ENCODE results near the gene MBD6. TPM values are rescaled to one million over a fixed set of nuclear protein-coding genes. Genes with fewer than 3 reads are reported as not detected.
A peak's percentile ranks its signal among the peaks of the same experiment; 100 is the strongest.
"Not testable (repeated sequence)": the region's sequence is repeated elsewhere in the genome, so short reads cannot be mapped to it uniquely, and the experiment has no call there.

MBD6 gene
- total RNA-seq, 1 donor from 2014 or later: 50.5 TPM

DNA sequence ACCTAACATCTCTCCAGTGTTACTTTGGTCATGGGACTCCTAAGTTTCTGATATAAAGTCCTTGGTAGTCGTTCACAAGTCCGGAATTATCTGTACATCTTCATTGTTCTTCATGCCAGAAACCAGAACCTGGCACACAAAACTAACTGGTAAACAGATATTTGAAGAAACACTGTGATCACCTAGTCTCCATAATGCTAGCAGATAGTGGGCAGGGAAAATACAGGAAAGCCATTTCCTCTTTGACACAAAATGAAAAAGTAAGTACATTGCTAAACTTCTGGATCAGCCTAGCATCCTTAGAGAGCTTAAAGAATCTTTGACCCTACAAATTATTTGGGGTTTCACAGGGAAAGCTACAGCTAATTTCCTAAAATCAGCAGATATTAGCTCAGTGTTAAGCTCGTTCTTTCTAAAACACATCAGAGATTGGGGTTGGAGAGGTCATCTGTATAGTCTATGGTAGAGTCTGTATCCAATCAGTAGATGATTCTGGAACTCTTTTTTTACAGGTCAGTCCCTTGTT, 7.2 kb upstream of the MBD6 start:
- ATAC-seq: no peak

- ATAC-seq: no peak
These were observed 6.6 kb upstream of the MBD6 start for GRCh38 chr12:57515934-57516541.

DNA sequence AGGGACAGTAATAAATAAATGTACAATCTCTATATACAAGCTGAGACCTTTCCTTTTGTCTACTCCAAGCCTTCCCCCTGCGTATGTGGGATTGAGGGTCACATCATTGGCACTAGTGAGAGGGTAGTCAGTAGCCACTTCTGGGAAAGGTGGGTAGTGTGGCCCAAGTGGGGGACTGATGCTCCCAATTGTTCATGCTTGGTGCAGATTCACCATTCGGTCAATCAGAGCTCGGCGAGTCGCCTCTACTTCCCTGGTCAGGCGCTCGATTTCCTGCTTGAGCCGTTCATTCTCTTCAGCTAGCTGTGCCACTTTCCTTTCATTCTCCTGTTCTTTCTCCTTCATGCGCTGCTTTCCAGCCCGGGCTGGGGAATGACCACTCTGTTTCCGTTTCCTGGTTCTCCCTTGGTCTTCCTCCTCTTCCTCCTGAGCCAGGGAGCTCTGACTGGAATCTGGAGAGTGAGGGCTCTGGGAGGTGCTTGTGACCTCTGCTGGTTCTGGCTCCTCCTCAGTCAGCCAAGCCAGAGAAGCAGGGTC, 5.9 kb upstream of the MBD6 start:
- ATAC-seq: no peak

- no peak for ATAC-seq
These were observed 5.4 kb upstream of the MBD6 start for GRCh38 chr12:57517187-57517586.

DNA sequence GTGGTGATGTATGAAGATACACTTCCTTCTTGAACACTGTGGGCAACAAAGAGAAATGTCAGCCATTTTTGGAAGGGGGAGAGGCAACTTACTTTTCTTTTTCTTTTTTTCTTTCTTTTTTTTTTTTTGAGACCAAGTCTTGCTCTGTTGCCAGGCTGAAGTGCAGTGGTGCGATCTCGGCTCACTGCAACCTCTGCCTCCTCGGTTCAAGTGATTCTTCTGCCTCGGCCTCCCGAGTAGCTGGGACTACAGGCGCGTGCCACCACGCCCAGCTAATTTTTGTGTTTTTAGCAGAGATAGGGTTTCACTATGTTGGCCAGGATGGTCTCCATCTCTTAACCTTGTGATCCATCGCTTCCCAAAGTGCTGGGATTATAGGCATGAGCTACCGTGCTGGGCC, 4.9 kb upstream of the MBD6 start:
- ATAC-seq: not testable (repeated sequence)

GRCh38 chr12:57518176-57518919, 4.3 kb upstream of the MBD6 start:
- ATAC-seq: no peak

DNA sequence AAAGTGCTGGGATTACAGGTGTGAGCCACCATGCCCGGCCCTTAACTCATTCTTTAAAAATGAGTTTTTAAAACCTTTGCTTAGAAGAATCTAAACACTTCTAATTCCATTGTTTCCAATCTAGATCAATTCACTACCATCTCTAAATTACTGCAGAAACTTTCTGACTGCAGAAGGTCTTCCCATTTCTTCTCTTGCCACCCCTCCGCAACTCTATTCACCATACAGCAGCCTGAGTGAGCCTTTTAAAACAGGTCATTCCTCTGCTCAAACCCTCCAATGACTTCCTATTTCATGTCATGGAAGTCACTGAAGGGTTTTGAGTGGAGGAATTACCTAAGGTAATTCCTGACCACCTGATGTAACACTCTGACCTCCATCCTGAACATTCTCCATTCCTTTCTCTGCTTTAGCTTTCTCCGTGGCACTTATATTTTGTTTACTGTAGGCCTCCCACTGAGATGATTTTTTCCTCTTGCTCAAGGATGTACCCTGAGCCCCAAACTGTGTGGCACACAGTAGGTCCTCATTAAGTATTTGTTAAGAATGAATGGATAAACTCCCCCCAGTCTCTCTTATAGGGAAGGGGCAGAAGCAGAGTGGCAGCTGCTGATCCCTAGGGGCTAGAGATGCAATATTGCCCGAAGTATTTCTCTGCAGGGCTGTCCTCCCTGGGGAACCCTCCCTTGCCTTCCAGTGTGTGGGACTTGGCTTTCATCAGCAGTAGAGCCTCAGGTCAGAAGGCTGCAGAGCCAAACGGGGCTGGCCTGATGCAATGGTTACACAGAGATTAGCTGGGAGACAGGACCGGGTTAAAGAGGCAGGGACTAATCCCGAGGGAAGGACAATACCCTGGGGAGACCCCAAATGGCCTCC, 3.5 kb upstream of the MBD6 start:
- ATAC-seq: peak; percentile 6

DNA sequence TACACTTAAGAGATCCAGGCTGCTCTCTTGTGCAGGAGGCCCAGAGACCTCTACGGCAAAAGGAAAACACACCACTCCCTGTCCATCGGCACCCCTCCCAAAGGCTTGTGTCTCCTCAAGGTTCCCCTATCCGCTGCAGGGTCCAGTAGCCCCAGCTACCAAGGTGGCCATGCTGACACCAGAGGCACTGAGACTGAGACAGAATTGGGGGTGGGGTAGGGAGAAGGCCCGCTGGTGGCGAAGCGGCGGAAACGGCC, 2.9 kb upstream of the MBD6 start:
- ATAC-seq: peak; percentile 1

GRCh38 chr12:57520053-57520818, 2.4 kb upstream of the MBD6 start, which contains the start of gene DDIT3:
DDIT3 (minus strand) TSS chr12:57520514; CDS start chr12:57517406, 3,108 bp downstream.
- peak; percentile 81 for ATAC-seq

GRCh38 chr12:57521525-57522010, 1.1 kb upstream of the MBD6 start:
- ATAC-seq: no peak

GRCh38 chr12:57522887-57523705, 472 bp downstream of the MBD6 start:
- no peak for ATAC-seq

- ATAC-seq: no peak
These were observed 1.3 kb downstream of the MBD6 start for GRCh38 chr12:57523706-57524614.

- ATAC-seq: no peak
These were observed 2.4 kb downstream of the MBD6 start for GRCh38 chr12:57524814-57525614.

DNA sequence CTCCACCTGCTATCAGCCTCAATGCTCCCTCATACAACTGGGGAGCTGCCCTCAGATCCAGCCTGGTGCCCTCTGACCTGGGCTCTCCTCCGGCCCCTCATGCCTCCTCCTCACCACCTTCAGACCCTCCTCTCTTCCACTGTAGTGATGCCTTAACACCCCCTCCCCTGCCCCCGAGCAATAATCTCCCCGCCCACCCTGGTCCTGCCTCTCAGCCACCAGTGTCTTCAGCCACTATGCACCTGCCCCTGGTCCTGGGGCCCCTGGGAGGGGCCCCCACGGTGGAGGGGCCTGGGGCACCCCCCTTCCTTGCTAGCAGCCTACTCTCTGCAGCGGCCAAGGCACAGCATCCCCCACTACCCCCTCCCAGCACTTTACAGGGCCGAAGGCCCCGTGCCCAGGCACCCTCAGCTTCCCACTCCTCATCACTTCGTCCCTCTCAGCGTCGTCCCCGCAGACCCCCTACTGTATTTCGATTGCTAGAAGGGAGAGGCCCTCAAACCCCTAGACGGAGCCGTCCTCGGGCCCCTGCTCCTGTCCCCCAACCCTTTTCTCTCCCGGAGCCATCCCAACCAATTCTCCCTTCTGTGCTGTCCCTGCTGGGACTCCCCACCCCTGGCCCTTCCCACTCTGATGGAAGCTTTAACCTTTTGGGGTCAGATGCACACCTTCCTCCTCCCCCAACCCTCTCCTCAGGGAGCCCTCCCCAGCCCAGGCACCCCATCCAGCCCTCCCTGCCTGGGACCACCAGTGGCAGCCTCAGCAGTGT, 3.2 kb downstream of the MBD6 start:
- ATAC-seq: no peak

GRCh38 chr12:57526477-57527126, 4.0 kb downstream of the MBD6 start:
- no peak for ATAC-seq

- no peak for ATAC-seq
These were observed 4.6 kb downstream of the MBD6 start for GRCh38 chr12:57527184-57527583.

- ATAC-seq: no peak
These were observed 5.6 kb downstream of the MBD6 start for GRCh38 chr12:57528176-57528575.

Data from esophagus mucosa (tissue), 1 donor.